ENCODE results near the gene EYA4.

GRCh38 chr6:133411757-133412156 is 170.6 kb downstream of the EYA4 start:
- TF ChIP-seq POLR2AphosphoS5 (IDR thresholded peaks at IDR 0.05; ENCODE audit: low read depth, low read length), result no peak
- no peak for TF ChIP-seq POLR2A (IDR thresholded peaks at IDR 0.05; ENCODE audit: low read depth, low read length)

Measured in GM12892 (cell line).